Activated naive CD4-positive, alpha-beta T cell treated with anti-CD3 and anti-CD28 coated beads, Interleukin-2, amount 50 U/mL, for 72 hours (primary cell): ENCODE results near the gene DYNLT2. TPM values are rescaled to one million over a fixed set of nuclear protein-coding genes. Genes with fewer than 3 reads are reported as not detected.
A peak's percentile ranks its signal among the peaks of the same experiment; 100 is the strongest.

Experiments
- ATAC-seq, 2 donors: fragments of 150-1000 bp; cut with Tn5 transposase; 2 replicates each; pipeline ENCODE4 v1.10.0; 2021; ENCODE audit warnings: mild to moderate bottlenecking in 2 of 2, moderate library complexity in 2 of 2
- DNase-seq, 2 donors: peaks; one replicate each; pipeline ENCODE4 v3.0.0; 2021 to 2022; ENCODE audit warnings: low spot score in 2 of 2
- H3K27ac Mint-ChIP-seq, 2 donors: one replicate each; pipeline ENCODE4 v1.8.0; 2022; ENCODE audit warnings: mild to moderate bottlenecking in 2 of 2, mixed read lengths in 2 of 2
- H3K36me3 Mint-ChIP-seq, 2 donors: one replicate each; pipeline ENCODE4 v1.8.0; 2022; ENCODE audit warnings: mixed read lengths in 2 of 2
- H3K9me3 Mint-ChIP-seq, 2 donors: one replicate each; pipeline ENCODE4 v1.8.0; 2022; ENCODE audit warnings: mixed read lengths in 2 of 2
- total RNA-seq, 2 donors: library from RNA; stranded (reverse); gene quantifications; one replicate each; pipeline ENCODE4 v1.2.3, GENCODE V29; 2022

DYNLT2 gene
- total RNA-seq, 2 donors from 2014 or later = 2.3 to 2.6 TPM

GRCh38 chr6:169787797-169788196 lies 36.4 kb upstream of the DYNLT2 start:
- Mint-ChIP-seq H3K9me3 (no peaks in the 10 kb centered on the region), H3K27ac (no peak overlapping the region), H3K36me3 (peaks cover 13 to 17% of the 10 kb centered on the region in 2 donors)
- ATAC-seq (no peak), DNase-seq (no peak)

DNA sequence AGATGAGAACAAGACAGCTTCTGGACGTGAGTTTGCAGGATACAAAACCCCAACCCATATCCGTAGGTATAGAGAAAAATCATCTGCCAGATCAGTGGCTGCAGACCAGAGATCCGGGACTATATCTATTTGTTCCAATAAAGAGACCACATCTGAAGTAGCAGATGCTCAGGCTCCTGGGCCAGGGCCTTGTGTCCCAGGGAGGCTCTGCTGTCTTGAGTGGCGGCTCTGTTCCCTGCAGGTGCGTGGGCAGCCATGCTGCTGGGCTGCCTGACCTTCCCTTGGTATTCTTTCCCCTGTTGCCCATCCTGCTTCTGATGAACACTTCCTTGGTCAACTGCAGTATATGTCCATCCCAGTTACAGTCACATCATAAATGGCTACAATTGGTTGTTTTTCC lies 35.0 kb upstream of the DYNLT2 start:
- no peak for ATAC-seq
- Mint-ChIP-seq H3K27ac (no peak overlapping the region), H3K9me3 (no peaks in the 10 kb centered on the region), H3K36me3 (peaks cover 17% of the 10 kb centered on the region in 2 donors)
- DNase-seq = no peak

DNA sequence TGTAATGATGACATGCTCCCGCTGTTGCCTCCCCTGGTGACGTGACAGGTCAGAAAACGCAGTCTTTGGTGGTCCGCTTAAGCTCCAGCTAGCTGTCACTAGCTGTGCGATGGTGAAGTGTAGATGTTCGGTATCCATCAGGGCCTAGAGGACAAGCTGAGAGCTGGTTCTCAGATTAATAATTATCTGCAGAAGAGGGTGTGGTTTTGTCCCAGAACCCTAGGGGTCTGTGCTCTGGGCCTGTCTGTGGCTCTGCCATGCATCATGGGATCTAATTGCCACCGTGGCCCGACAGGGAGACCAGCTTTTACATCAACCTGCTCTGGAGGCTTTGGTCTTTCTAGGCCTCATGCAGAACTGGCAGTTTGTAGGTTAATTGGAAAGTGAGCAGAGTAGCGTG lies 34.2 kb upstream of the DYNLT2 start:
- no peaks in the 10 kb centered on the region for H3K9me3 Mint-ChIP-seq
- DNase-seq (no peak), ATAC-seq (no peak)
- H3K36me3 Mint-ChIP-seq = peaks cover 19 to 25% of the 10 kb centered on the region in 2 donors
- H3K27ac Mint-ChIP-seq = no peak overlapping the region

GRCh38 chr6:169784821-169785340 lies 33.5 kb upstream of the DYNLT2 start:
- Mint-ChIP-seq H3K36me3 (peaks cover 19 to 30% of the 10 kb centered on the region in 2 donors), H3K27ac (no peak overlapping the region), H3K9me3 (no peaks in the 10 kb centered on the region)
- ATAC-seq (no peak), DNase-seq (no peak)

DNA sequence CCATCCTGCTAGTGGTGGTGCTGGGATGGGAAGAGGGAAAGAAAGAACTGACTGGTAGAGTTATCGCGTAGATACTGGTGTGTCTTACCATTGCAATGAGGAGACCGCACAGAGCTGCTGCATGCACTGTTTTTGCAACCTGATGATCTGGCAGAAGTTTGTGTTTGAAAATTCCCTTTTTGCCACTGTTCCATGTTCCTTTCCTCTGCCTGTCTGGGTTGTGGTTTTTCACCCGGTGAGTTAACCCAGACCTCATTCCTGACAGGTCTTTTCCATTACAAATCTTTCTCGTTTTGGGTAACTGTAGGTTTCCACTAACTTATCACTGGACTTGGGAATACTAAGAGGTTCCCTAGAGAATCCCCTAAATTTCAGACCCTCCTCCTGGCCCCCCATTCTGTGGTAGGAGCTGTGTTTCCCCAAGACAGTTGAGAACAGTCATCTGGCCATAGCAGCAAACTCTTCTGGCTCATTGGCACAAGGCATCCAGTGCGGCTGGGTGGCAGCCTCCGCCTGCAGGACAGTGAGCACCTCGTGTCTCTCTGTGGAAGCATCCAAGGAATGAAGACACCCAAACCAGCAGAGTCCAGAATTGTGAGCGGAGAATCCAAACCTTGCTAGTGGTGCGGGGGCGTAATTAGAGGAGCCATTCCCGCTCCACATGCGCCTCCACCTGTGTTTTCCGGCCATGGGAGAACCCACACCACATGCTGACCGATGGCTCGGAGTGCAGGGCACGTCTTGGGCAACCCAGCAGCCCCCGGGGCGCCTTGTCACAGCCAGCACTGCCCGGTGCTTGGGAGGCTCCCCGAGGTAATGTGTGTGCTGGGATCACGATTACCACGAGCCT lies 32.8 kb upstream of the DYNLT2 start:
- DNase-seq (no peak), ATAC-seq (no peak)
- Mint-ChIP-seq H3K27ac (no peak overlapping the region), H3K36me3 (peaks cover 19 to 30% of the 10 kb centered on the region in 2 donors), H3K9me3 (no peaks in the 10 kb centered on the region)

DNA sequence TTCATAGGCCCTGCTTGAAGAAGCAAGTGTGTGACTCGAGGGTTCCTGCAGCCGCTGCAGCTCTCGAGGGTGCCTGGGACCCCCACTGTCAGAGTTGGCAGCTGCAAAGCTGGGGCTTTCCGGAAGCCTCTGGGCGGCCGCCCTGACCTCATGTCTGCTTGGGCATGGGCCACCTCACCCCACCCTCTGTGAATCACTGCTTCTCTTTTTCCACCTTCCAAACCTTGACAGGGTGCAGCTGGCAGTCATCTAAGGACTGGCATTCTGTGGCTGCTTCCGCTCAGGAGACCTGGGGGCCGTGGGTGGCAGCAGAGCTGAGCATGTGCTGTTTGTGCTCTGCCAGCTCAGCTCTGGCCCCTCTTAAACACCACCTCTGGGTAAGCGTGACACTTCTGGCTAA lies 32.0 kb upstream of the DYNLT2 start:
- DNase-seq (no peak), ATAC-seq (peak in 1 of 2 donors; percentile 13)
- Mint-ChIP-seq H3K9me3 (no peaks in the 10 kb centered on the region), H3K27ac (no peak overlapping the region), H3K36me3 (peaks cover 19 to 30% of the 10 kb centered on the region in 2 donors)

DNA sequence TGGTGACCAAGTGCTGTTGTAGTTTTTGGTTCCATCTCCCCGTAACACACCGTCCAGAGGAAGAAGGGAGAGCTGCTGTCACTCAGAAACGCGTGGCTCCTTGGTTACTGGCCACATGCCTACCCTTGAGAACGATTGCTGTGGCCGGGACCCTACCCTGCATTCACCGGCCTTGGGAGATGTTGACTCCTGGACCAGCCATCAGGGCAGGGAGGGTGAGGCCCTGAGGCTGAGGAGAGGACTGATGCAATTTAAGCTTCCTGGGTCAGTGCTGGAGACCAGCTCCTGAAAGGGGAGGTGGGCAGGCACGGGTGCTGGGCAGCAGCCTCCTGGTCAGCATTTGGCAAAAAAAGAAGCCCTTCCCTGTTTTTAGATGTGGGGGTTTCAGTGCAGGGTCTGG lies 31.6 kb upstream of the DYNLT2 start:
- ATAC-seq = no peak

DNA sequence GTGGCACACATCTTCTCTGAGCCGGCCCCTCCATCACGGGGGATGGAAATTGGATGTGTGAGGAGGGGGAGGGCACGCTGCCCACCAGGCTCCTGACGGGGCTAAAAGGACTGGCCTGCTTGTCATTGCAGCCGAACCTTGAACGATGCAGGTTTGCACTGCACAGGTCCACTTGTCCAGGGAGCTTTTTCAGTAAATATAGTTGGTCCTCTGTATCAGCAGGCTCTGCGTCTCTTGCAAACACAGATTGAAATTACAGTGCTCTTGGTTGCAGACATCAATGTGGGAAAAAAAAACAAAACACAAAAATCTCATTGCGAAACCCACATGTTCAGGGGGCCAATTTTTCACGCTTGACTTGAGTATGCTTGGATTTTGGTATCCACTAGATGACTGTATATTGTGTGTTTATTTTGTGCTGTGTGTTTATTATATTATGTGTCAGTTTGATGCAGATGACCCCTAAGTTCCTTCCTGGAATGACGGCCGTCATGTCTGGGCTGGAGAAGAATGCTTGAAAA lies 29.3 kb upstream of the DYNLT2 start:
- H3K27ac Mint-ChIP-seq = no peak overlapping the region
- peaks cover 19 to 30% of the 10 kb centered on the region in 2 donors for H3K36me3 Mint-ChIP-seq
- no peaks in the 10 kb centered on the region for H3K9me3 Mint-ChIP-seq
- DNase-seq (no peak), ATAC-seq (no peak)

More for the DNA sequence above, 31.6 kb upstream of the DYNLT2 start:
- no peak for DNase-seq
- Mint-ChIP-seq H3K27ac (peak overlapping the region in 1 of 2 donors; percentile 74), H3K9me3 (no peaks in the 10 kb centered on the region), H3K36me3 (peaks cover 19 to 30% of the 10 kb centered on the region in 2 donors)

- no peak for DNase-seq
- no peak for ATAC-seq
- no peak overlapping the region for H3K27ac Mint-ChIP-seq
- H3K9me3 Mint-ChIP-seq = no peaks in the 10 kb centered on the region
- peaks cover 19 to 30% of the 10 kb centered on the region in 2 donors for H3K36me3 Mint-ChIP-seq
These were observed 28.5 kb upstream of the DYNLT2 start for GRCh38 chr6:169779896-169780295.

- H3K9me3 Mint-ChIP-seq = no peaks in the 10 kb centered on the region
These were observed 27.9 kb upstream of the DYNLT2 start for GRCh38 chr6:169779092-169779815.

DNA sequence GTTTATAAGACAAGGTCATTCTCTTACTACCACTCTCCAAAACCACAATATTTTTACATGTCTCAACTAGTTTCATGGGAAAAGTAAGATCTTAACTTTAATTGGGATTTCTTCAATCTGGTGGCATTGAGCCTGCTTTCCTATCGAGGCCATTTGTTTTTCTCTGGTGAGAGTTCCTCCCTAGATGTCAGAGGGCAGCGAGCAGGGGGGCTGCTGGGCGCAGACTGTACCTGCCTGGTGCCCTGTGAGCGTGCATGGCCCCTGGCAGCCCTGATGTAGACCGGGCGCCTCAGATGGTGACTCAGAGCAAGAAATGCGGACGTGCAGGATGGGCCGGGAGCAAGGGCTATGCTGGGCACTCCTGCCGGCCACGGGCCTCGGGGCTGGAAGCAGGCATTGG lies 27.3 kb upstream of the DYNLT2 start:
- Mint-ChIP-seq H3K36me3 (peaks cover 15 to 24% of the 10 kb centered on the region in 2 donors), H3K27ac (no peak overlapping the region), H3K9me3 (no peaks in the 10 kb centered on the region)
- DNase-seq = no peak
- ATAC-seq = no peak

More at GRCh38 chr6:169779092-169779815, 27.9 kb upstream of the DYNLT2 start:
- H3K27ac Mint-ChIP-seq = no peak overlapping the region
- ATAC-seq (no peak), DNase-seq (no peak)
- H3K36me3 Mint-ChIP-seq = peaks cover 19 to 30% of the 10 kb centered on the region in 2 donors

- DNase-seq = no peak
- Mint-ChIP-seq H3K9me3 (no peaks in the 10 kb centered on the region), H3K36me3 (peaks cover 12 to 18% of the 10 kb centered on the region in 2 donors), H3K27ac (no peak overlapping the region)
- ATAC-seq = no peak
These were observed 26.5 kb upstream of the DYNLT2 start for GRCh38 chr6:169777896-169778295.

- Mint-ChIP-seq H3K27ac (no peak overlapping the region), H3K36me3 (peaks cover 8 to 13% of the 10 kb centered on the region in 2 donors), H3K9me3 (no peaks in the 10 kb centered on the region)
- DNase-seq (no peak), ATAC-seq (no peak)
These were observed 25.0 kb upstream of the DYNLT2 start for GRCh38 chr6:169776379-169776778.

DNA sequence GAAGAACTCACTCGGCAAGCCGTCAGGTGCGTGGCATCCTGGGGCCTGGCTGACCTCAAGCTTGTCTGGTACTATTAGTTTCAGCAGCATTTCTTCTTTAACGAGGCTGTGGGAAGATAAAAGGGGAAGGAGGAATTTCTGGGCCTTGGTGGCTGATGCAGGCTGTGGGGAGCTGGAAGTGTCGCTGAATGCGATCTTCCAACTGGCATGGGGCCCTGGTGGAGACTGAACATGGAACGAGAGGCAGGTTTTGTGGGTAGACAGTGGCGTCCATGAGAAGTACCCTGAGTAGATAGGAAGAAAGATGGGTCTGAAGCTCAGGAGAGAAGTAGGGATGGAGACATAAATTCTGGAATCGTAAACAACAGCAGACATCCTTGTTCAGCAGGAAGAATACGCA lies 23.9 kb upstream of the DYNLT2 start:
- no peak for ATAC-seq
- H3K27ac Mint-ChIP-seq = peak overlapping the region in 1 of 2 donors; percentile 81
- H3K36me3 Mint-ChIP-seq = peaks cover 2 to 4% of the 10 kb centered on the region in 2 donors

DNA sequence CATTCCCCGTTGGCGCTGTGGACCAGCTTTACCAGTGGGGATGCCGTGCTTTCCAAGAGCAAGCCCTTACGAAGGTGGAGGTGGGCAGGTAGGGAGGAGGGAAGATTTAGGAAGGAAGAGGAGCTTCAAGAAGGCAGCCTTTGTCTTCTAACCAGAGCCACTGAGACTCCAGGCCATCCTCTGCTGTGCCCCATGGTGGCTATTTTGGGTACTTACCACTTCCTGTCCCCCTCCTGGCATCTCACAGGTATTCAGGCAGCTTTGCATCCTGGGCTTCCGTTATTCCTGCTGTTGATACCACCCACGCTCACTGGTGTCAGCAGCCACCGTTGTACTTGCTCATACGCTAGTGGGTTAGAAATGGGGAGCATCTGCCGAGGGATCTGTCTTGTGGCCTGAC lies 23.0 kb upstream of the DYNLT2 start:
- no peak for DNase-seq
- peaks cover 2 to 5% of the 10 kb centered on the region in 2 donors for H3K36me3 Mint-ChIP-seq
- no peaks in the 10 kb centered on the region for H3K9me3 Mint-ChIP-seq
- H3K27ac Mint-ChIP-seq = no peak overlapping the region
- ATAC-seq = no peak

More for the DNA sequence above, 23.9 kb upstream of the DYNLT2 start:
- DNase-seq = no peak
- no peaks in the 10 kb centered on the region for H3K9me3 Mint-ChIP-seq

GRCh38 chr6:169766921-169767736 lies 15.8 kb upstream of the DYNLT2 start:
- DNase-seq (no peak), ATAC-seq (no peak)
- Mint-ChIP-seq H3K27ac (no peak overlapping the region), H3K9me3 (no peaks in the 10 kb centered on the region), H3K36me3 (peaks cover 21 to 23% of the 10 kb centered on the region in 2 donors)
